GM12878 (cell line): ENCODE measurements around the gene DBR1. TPM values are rescaled to one million over a fixed set of nuclear protein-coding genes. Genes with fewer than 3 reads are reported as not detected.

Experiments
- ATAC-seq: fragments of 200-7000 bp; cut with Tn5 transposase; 3 replicates; pipeline ENCODE4 v1.9.1; 2020; ENCODE audit warnings: mild to moderate bottlenecking, moderate library complexity
- BruUV-seq: library from RNA; stranded (reverse); fragments of 400-500 nt; replicated peaks from 2 replicates; lab custom pipeline; 2021; lab: Mats Ljungman, UMichigan
- CTCF ChIA-PET: fragments of 300-600 bp; sonication (Branson Sonifier 250); formaldehyde crosslinking; extraction: SDS; loops from one replicate; lab custom pipeline; 2021; ENCODE audit warnings: inconsistent platforms; lab: Yijun Ruan, JAX
- POLR2A ChIA-PET: fragments of 350-600 bp; formaldehyde crosslinking; extraction: SDS; loops from one replicate; lab custom pipeline; 2021; ENCODE audit warnings: inconsistent platforms; lab: Charles Lee
- RAD21 ChIA-PET: fragments of 300-600 bp; sonication (Branson Sonifier 250); formaldehyde crosslinking; loops from one replicate; lab custom pipeline; 2023; ENCODE audit warnings: antibody characterized with exemption; ENCODE audit not compliant: unreplicated experiment; lab: Charles Lee
- SMC1A ChIA-PET: fragments of 300-600 bp; sonication (Branson Sonifier 250); formaldehyde crosslinking; loops from one replicate; lab custom pipeline; 2023; ENCODE audit not compliant: unreplicated experiment, uncharacterized antibody; lab: Charles Lee
- DNase-seq: peaks from one replicate; pipeline ENCODE4 v3.0.0-alpha.2; 2011; ENCODE audit warnings: low read depth, low spot score
- FAIRE-seq: peaks from 3 replicates; lab custom pipeline; 2011; peaks lifted over from hg19 to GRCh38; lab: Jason Lieb, UNC
- H2AFZ ChIP-seq: 2 replicates; pipeline ENCODE4 v1.6.0; 2011; ENCODE audit warnings: low read depth, low read length, control low read depth; ENCODE audit not compliant: control insufficient read depth
- H3K27ac ChIP-seq: 2 replicates; pipeline ENCODE4 v1.5.1; 2011; ENCODE audit warnings: control low read depth; ENCODE audit not compliant: control insufficient read depth, insufficient read depth
- H3K27me3 ChIP-seq, 2 experiments: replicated peaks in 1 of 2; 2 replicates each; pipeline versions ENCODE4 v1.6.0 to v1.6.1; 2011; ENCODE audit warnings: low read length in 1 of 2; ENCODE audit not compliant: control insufficient read depth in 2 of 2, insufficient read depth in 2 of 2
- H3K36me3 ChIP-seq, 2 experiments: 2 replicates each; pipeline ENCODE4 v1.5.1; 2011; ENCODE audit warnings: low read length in 1 of 2; ENCODE audit not compliant: control insufficient read depth in 2 of 2, insufficient read depth in 2 of 2
- H3K4me1 ChIP-seq: 2 replicates; pipeline ENCODE4 v1.6.1; 2011; ENCODE audit warnings: mild to moderate bottlenecking, low read length, moderate library complexity, mixed read lengths; ENCODE audit not compliant: control insufficient read depth, insufficient read depth
- H3K4me2 ChIP-seq: 2 replicates; pipeline ENCODE4 v1.6.0; 2011; ENCODE audit warnings: control low read depth; ENCODE audit not compliant: control insufficient read depth, insufficient read depth
- H3K4me3 ChIP-seq: fragments of 200-600 bp; sonication (generic); 2 replicates; pipeline ENCODE4 v1.5.1; 2016
- H3K79me2 ChIP-seq: 2 replicates; pipeline ENCODE4 v1.6.0; 2011; ENCODE audit warnings: low read length; ENCODE audit not compliant: control insufficient read depth, insufficient read depth
- H3K9ac ChIP-seq: 2 replicates; pipeline ENCODE4 v1.8.0; 2011; ENCODE audit warnings: low read length, control low read depth, mixed read lengths; ENCODE audit not compliant: control insufficient read depth, insufficient read depth
- H3K9me3 ChIP-seq: replicated peaks from 3 replicates; pipeline ENCODE4 v1.5.1; 2011; ENCODE audit warnings: mild to moderate bottlenecking, low read length; ENCODE audit not compliant: control insufficient read depth, insufficient read depth
- H4K20me1 ChIP-seq: 2 replicates; pipeline ENCODE4 v1.6.0; 2011; ENCODE audit not compliant: control insufficient read depth, insufficient read depth
- CBFB ChIP-seq: IDR thresholded peaks from 2 replicates; pipeline ENCODE4 v1.6.1; 2016; ENCODE audit warnings: antibody characterized with exemption, low read depth
- CREM ChIP-seq: IDR thresholded peaks from 2 replicates; pipeline ENCODE4 v1.6.1; 2014; ENCODE audit warnings: antibody characterized with exemption, low read depth
- FOS ChIP-seq: IDR thresholded peaks from 3 replicates; pipeline ENCODE4 v1.6.1; 2011; ENCODE audit warnings: borderline replicate concordance; ENCODE audit not compliant: insufficient read length; ENCODE audit errors: extremely low read depth
- GABPA ChIP-seq: IDR thresholded peaks from 2 replicates; pipeline ENCODE4 v1.6.1; 2014; ENCODE audit warnings: antibody characterized with exemption, low read depth, mild to moderate bottlenecking, inconsistent platforms
- KLF5 ChIP-seq: fragments of 450-650 bp; IDR thresholded peaks from 2 replicates; pipeline ENCODE4 v1.6.1; 2014; ENCODE audit warnings: mild to moderate bottlenecking; ENCODE audit not compliant: partially characterized antibody
- NR2C1 ChIP-seq: fragments of 450-650 bp; IDR thresholded peaks from 2 replicates; pipeline ENCODE4 v1.6.1; 2017; ENCODE audit warnings: antibody characterized with exemption, mild to moderate bottlenecking, moderate library complexity
- SIX5 ChIP-seq: IDR thresholded peaks from 2 replicates; pipeline ENCODE4 v1.6.1; 2011; ENCODE audit warnings: mild to moderate bottlenecking, low read depth, low read length, moderate library complexity; ENCODE audit not compliant: severe bottlenecking
- SUPT20H ChIP-seq: IDR thresholded peaks from 2 replicates; pipeline ENCODE4 v1.6.1; 2011; ENCODE audit warnings: low read depth, mild to moderate bottlenecking, low read length, moderate library complexity, borderline replicate concordance; ENCODE audit not compliant: control insufficient read depth
- TCF12 ChIP-seq: IDR thresholded peaks from 2 replicates; pipeline ENCODE4 v1.6.1; 2011; ENCODE audit warnings: low read depth, mild to moderate bottlenecking, low read length
- YBX1 ChIP-seq: fragments of 450-650 bp; IDR thresholded peaks from 2 replicates; pipeline ENCODE4 v1.6.1; 2016; ENCODE audit warnings: antibody characterized with exemption
- WGBS: methylation state at CpG from one replicate; pipeline ENCODE4 v1.1.6; 2016; ENCODE audit warnings: low lambda C conversion rate; ENCODE audit not compliant: insufficient replicate concordance, insufficient coverage; ENCODE audit errors: missing lambda C conversion rate; 5-methylcytosine and 5-hydroxymethylcytosine counted together
- in situ Hi-C: fragments of 300-500 bp; cut with MboI; formaldehyde crosslinking; loops from 9 replicates; pipeline ENCODE4 v1.14.3; 2018; ENCODE audit warnings: mixed read lengths
- intact Hi-C: fragments of 100-400 bp; cut with micrococcal nuclease; formaldehyde crosslinking; loops from one replicate; pipeline ENCODE4 v1.14.2; 2022; ENCODE audit not compliant: unreplicated experiment
- polyA plus RNA-seq, 11 experiments: library from polyadenylated mRNA; depleted of rRNA in 4 of 11; unstranded in 6 of 11; stranded (reverse) in 5 of 11; fragments of >200 nt; fragmentation: Nextera tagmentation in 4 of 11; fragmentation: Illumina TruSeq in 1 of 11; extraction: Ambion mirVana in 4 of 11; extraction: Trizol in 1 of 11; gene quantifications; 1 replicate in 1 of 11; 2 replicates in 10 of 11; pipeline versions ENCODE4 v1.2.1 to v1.2.3, GENCODE V29; 2011 to 2016; ENCODE audit warnings: inconsistent platforms in 2 of 11, missing spikeins in 2 of 11, low read depth in 1 of 11
- total RNA-seq, 4 experiments: library from RNA; depleted of rRNA in 3 of 4; stranded (reverse); fragments of >200 nt in 3 of 4; fragmentation: Illumina TruSeq in 1 of 4; extraction: Trizol in 1 of 4; gene quantifications; 2 replicates each; pipeline versions ENCODE4 v1.2.1 to v1.2.3, GENCODE V29; 2013 to 2021
- TF ChIP-seq, protein P1 (sequence below): fragments of 450-650 bp; IDR thresholded peaks from 2 replicates; pipeline ENCODE4 v1.6.1; 2017; ENCODE audit warnings: antibody characterized with exemption, mild to moderate bottlenecking, moderate library complexity

The DBR1 gene
- total and polyA plus RNA-seq, 10 of the 15 experiments (the other 5 are each of a cell fraction or from before 2014, with no cell fraction given) = 4.1 to 17.3 (median 15.8) TPM

DNA sequence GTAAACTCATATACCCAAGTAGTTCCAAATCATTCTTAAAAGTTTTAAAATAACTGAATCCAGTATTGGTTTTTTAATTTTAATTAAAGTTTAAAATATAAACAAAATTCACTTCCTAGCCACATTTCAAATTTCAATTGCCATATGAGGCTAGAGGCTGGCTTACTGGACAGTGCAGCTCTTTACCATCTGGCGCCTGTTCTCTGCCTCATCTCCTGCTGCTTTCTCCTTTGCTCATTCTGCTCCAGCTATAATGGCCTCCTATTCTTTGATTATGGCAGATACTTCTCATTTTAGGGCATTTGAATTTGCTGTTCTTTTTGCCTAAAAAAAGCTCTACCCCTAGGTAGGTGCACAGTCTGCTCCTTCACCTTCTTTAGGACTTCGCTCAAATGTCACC, 31.5 kb upstream of the DBR1 start:
- no TSS peak for BruUV-seq
- Histone ChIP-seq H3K4me3 (no peak overlapping the region), H3K9me3 (no peaks in the 10 kb centered on the region), H3K27me3 (no peaks in the 10 kb centered on the region), H3K36me3 (peaks cover 0 to 2% of the 10 kb centered on the region in 2 experiments; a peak in 1 of 4 replicates), H3K4me1 (no peaks in the 10 kb centered on the region), H3K9ac (no peak overlapping the region), H2AFZ (no peak overlapping the region), H3K4me2 (no peak overlapping the region), H3K27ac (no peak overlapping the region), H4K20me1 (no peaks in the 10 kb centered on the region), H3K79me2 (peaks cover 33% of the 10 kb centered on the region)
- in situ Hi-C loops = no loop called here
- SMC1A ChIA-PET = interaction anchor here (1.2 kb wide), 1 partner anchor 11 kb away, joined by 3 read pairs; no protein-coding TSS in a partner anchor
- POLR2A ChIA-PET = no interaction called here
- intact Hi-C loops = no loop called here
- no peak for TF ChIP-seq TCF12
- no peak for TF ChIP-seq KLF5
- no peak for TF ChIP-seq NR2C1
- no peak for TF ChIP-seq FOS
- TF ChIP-seq CREM = no peak
- TF ChIP-seq, protein P1, sequence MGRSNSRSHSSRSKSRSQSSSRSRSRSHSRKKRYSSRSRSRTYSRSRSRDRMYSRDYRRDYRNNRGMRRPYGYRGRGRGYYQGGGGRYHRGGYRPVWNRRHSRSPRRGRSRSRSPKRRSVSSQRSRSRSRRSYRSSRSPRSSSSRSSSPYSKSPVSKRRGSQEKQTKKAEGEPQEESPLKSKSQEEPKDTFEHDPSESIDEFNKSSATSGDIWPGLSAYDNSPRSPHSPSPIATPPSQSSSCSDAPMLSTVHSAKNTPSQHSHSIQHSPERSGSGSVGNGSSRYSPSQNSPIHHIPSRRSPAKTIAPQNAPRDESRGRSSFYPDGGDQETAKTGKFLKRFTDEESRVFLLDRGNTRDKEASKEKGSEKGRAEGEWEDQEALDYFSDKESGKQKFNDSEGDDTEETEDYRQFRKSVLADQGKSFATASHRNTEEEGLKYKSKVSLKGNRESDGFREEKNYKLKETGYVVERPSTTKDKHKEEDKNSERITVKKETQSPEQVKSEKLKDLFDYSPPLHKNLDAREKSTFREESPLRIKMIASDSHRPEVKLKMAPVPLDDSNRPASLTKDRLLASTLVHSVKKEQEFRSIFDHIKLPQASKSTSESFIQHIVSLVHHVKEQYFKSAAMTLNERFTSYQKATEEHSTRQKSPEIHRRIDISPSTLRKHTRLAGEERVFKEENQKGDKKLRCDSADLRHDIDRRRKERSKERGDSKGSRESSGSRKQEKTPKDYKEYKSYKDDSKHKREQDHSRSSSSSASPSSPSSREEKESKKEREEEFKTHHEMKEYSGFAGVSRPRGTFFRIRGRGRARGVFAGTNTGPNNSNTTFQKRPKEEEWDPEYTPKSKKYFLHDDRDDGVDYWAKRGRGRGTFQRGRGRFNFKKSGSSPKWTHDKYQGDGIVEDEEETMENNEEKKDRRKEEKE = no peak
- TF ChIP-seq SUPT20H = no peak
- TF ChIP-seq CBFB = no peak
- TF ChIP-seq SIX5 = no peak
- TF ChIP-seq YBX1 = no peak
- TF ChIP-seq GABPA = no peak
- 100% methylated on average over 2 of the region's 2 CpGs for WGBS
- CTCF ChIA-PET = no interaction called here
- DNase-seq (no peak), FAIRE-seq (no peak), ATAC-seq (no peak)
- RAD21 ChIA-PET = no interaction called here
